GM18867 (cell line): Measurements from ENCODE around the gene CTNND2.
"Not testable (repeated sequence)": the region's sequence is repeated elsewhere in the genome, so short reads cannot be mapped to it uniquely, and the experiment has no call there.

Experiments
- ATAC-seq: cut with Tn5 transposase; IDR thresholded peaks from one replicate; pipeline ENCODE4 v1.9.1; 2021; ENCODE audit warnings: mild to moderate bottlenecking, moderate library complexity; ENCODE audit not compliant: unreplicated experiment

CTNND2 gene

DNA sequence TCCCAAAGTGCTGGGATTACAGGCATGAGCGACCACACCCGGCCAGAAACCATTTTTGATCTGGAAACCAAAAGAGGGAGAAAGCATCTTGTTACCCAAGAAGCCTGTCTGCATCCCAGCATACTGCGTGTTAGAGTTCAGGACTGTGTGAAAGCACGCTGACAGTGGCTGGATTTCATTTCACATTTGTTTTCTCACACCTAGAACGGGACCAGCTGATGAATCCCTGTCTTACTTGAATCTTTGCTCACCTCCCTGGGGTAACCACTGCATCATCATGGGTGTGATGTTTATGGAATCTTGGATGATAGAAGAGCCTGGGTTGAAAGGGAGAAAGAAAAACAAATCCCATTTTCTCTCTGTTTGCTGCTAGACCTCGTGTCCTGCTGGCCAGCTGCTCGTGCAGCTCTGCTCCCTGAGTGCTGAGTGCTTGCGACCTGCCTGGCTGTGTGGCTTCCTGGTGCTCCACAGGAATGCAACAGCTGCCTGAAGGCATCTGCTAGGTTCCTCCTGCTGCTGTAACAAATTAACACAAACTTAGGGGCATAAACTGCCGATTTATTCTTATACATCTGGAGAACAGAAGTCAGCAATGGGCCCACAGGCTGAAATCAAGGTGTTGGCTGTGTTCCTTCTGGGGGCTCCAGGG, 764.9 kb downstream of the CTNND2 start:
- ATAC-seq: no peak

DNA sequence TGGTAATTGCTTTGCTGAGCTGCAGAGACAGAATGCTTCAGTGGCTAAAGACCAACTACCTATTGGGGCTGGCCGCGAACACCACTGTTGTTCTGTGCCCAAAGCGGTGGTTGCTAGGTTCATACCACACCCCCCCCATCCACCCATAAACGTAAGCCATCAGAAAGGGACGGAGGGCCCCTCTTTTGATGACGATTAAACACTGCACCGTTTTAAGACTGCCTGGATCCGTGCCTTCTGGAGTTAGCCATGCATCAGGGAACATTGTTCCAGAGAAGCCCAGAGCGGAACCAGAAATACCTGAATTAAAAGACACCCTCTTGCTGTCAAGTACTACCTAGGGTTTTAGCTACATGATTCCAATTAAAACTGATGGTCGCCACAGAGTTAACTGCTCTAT, 774.1 kb downstream of the CTNND2 start:
- ATAC-seq: no peak

DNA sequence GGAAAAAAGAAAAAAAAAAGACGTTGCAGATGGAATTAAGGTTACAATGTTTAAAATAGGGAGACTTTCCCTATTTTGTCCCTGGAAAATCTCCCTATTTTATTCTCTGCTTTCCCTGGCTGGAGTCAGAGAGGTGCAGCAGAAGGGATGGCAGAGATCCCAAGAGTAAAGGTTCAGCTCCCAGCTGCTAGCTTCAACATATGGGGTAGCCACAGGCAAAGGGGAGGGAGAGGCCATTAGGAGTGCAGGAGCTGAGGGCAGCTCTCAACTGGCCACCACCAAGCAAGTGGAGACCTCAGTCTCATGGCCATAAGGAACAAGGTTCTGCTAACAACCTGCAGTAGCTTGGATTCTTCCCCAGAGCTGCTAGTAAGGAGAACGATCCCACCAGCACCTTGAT, 776.2 kb downstream of the CTNND2 start:
- no peak for ATAC-seq

DNA sequence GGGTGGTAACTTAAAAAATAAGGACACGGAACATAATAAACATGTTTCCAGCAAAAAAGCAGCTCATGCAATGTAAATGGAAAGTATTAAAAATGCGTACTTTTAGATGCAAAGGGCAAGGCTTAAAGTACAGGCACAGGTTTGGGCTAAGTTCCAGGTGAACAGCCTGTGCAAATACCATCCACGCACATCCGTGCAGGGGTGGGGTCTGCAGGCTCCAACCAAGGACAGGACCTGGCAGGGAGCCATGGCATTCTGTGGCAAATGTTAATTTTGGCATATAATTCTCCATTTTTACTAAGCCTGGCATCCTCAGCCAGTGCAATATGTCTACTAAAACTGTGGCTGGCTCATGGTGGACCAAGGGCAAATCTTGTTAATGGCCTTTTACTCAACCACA, 777.4 kb downstream of the CTNND2 start:
- ATAC-seq: no peak

DNA sequence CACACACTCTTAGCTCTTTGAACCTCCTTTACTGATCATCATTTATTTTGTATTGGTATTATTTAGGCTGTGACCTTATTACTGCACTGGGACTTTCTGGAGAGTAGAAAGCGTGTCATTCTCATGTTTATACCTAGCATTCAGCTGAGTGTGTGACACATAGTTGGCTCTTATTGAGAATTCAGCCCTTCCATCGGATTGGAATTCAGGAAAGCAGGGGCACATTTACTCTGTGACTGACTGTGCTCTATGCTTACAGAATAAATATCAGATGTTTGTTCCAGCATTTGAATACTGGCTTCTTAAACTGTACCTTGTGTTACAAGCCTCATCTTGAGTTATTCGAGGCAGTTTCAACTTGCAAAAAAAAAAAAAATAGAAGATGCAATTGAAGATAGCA, 782.4 kb downstream of the CTNND2 start:
- ATAC-seq: no peak

DNA sequence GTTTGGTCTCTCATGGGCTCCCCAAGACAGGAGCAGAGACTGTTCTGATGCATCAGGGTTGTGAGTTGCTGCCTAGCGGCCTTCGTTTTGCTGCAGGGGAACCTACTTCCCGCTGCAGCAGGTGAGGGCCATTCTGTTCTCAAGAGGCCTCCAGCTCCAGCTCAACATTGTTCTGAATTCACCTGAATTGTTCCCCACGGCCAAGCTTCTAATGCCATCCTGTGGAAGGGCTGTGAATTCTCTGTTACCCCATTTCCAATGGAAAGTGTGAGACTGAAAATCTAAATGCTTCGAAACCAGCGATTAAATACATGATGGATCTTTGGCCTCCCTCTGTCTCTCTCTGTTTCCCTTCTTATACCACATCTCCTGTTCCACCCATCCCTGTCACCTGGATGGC, 794.1 kb downstream of the CTNND2 start:
- ATAC-seq: no peak

DNA sequence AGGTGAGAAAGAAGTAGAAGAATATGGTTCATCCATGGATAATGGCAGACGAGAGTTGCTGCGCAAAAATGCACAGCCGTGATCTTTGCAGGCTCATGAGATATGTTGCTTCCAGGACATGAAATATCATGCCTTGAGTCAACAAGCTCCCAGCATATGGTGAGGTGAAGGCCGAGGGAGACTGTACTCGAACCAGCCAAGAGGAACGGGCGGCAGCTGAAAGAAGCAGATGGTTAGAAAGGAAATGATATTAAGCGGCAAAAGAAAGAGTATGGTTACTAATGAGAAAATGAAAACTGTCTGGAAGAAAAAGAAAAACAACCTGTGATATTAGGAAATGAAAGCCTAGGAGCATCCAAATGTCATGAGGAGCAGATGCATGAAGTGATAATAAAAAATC, 798.5 kb downstream of the CTNND2 start:
- ATAC-seq: no peak

DNA sequence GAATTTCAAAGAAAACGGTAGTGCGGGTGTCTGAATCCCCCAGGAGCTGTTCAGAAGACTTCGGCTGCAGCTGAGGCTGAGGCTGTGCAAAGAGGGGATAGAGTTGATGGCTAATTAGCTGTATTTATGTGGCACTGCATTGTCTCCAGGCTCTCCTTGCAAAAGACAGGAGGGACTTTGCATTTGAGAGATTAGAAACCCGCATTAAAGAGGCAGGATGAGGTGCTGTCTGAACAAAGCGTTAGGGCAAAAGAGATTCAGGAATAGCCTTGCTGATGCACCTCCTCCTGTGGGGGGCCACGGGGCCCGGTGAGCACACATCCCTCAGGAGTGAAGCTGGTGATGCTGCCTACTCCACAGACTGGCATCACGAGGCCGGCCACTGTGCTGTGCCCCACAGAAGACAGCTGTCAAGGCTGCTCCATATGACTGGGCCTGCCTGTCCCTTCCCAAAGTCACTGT, 799.6 kb downstream of the CTNND2 start:
- no peak for ATAC-seq

DNA sequence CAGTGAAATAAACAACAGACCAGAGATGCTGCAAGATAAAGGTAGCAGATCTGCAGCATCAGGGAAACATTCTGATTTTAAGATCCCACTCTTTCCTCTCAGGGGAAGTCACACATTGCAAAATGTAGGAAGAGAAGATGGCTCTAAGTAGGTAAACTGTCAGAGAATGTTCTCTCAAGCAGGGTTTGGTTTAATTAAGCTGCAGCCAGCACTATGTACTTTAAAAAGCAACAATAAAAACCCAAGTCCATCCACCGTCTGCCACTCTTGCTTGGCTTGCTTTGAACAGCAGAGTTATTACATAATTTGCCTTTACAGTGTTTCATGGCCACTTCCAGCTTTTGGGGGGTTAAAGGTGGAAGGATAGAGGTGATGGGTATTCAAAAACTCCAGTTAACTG, 800.0 kb downstream of the CTNND2 start:
- no peak for ATAC-seq

DNA sequence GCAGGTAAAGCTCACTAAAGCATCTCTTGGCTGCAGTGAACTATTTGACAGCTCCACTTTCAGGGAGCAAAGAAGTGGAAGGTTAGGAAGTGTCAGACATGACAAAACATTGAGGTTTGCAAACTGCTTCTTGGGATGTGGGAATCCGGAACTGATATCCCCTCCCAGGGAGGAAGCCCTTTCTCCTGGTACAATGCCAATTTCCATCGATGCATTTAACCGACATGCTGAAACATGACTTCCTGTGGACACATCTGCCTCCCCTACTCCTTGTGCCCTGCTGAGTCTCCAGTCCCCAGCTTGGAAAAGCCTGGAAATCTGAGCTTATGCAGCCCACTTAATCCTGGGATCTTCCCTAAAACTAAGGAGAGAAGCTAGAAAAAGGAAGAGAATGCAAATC, 820.1 kb downstream of the CTNND2 start:
- ATAC-seq: no peak

DNA sequence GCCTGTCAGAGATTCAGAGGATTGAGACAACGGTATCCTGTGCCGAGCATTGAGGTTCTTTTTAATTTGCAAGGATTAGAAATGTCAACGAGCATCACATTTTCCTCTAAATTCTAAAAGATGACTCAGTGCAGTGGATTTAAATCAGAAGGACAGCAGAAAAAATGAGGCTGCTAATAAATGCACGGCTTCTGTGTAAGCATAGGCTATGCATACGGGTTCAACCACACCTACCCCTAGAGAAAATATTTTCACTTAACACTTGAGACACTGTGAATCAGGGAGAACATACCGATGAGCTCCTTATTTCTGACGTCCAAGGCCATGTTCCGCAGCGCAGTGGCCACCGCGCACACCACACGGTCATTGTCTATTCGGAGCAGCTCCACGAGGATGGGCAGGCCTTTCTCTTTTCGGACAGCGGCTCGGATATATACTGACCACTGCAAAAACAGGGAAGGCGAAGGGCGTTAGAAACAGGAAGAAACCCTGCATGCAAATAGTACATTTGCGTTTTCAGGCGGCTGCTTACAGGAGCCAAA, 821.8 kb downstream of the CTNND2 start:
- ATAC-seq: no peak

DNA sequence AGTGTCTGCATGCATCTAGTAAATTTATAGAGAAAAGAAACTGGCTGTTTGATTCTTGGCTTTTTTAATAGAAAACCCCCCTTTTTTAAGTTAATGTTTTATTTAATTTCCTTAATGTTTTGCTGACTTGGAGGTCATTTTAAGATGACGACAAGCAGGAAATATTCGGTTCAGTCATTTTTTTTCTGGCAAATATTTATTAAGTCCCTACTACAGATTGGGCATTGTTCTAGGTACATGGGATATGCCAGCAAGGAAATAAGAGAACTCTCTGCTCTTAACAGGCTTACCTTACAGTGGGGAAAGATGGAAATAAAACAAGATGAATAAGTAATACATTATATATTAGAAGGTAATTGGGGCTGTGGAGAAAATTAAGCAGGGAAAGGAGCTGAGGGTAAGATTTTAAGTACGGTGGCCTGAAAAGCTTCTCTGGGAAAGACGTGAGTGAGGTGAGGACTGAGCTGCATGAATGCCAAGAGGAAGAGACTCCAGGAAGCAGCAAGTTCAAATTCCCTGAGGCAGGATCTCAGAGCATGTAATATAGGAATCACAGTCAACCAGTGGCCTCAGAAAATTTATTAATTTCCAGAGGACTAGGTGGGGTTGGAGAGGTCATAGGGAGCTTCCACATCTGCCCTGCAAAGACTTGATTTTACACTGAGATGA, 827.2 kb downstream of the CTNND2 start:
- ATAC-seq: no peak

DNA sequence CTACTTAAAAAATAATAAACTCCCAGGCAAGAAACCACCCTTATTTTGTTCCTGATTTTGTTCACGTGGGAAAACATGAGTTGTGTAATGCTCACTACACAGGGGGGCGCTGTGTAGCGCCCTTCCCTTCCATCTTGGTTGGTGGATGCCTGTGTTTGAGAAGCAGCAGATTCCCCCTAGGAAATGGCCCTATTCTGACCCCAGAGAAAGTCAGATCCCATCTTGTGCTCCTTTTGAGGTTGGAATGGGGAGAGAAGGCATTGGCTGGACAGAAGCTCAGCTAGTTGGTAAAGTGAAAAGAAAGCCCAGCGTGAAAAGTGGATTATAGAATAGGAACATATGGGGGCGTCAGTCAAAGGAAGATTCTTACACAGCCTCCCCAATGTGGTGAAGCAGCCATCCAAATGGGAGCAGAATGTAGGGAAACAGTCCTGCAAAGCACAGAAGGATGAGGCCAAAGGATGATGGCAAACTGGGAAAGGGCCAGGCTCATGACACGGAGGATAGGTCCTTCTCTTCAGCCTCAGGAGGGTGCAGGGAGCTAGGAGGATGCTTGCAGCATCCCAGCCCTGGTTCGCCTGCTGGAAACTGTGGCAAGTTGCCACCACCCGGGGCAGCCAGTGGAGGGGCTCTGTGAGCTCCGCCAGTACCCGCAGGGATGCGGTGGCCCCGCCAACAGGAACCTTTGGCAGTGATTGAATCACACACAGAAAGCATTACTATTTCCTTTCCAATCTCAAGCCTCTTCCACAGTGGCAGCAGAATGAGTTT, 829.0 kb downstream of the CTNND2 start:
- no peak for ATAC-seq

DNA sequence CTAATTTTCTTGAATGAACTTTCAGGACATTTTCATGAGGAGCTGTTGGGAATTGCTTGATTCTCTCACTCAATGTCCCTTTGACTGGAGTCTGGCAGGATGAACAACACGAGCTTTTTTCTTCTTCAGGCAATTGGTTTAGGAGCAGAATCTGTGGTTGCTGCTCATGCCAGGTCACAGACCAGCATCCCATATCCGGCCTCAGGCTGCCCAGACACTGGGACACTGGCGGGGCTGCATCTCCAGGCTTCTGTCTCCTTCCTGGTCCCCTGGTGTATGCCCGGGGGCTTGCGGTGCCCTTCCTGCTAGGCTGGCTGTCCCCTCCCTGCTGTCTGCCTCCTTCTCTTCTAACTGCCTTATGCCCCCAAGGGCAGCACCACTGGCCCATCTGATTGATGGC, 831.7 kb downstream of the CTNND2 start:
- ATAC-seq: no peak

DNA sequence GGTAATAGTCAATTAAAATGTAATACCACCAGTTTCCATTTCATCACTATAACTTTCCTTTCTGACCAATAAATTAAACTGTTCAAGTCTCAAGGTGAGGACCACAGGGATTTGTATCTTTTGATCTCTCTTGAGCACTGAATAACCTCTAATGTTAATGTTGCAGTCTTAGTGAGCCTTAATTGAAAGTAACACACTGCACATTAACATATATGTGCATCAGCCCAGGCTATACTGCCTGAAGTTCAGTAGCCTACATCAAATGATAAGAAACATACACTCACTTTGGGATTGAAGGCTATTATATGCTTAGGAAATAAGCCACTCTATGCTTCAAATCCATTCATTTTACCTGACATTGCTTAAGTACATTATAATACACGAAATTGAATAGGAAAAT, 832.2 kb downstream of the CTNND2 start:
- no peak for ATAC-seq

DNA sequence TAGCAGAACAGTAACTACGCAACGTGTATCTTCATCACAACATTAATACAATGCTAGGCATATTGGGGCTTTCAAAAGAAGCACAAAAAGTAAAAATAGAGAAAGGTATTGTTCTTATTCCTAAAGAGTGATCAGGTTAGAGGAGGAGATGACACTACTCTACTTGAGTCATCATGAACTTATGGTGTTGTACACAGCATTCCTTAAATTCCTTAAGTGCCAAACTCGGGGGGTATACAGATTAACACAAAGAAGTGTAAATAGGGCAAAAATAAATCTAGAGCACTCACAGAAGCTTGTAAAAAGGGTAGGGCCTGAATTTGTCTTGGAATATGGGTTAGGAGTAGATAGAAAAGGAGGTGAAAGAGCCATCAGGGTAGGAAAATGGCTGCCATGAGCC, 835.2 kb downstream of the CTNND2 start:
- no peak for ATAC-seq

DNA sequence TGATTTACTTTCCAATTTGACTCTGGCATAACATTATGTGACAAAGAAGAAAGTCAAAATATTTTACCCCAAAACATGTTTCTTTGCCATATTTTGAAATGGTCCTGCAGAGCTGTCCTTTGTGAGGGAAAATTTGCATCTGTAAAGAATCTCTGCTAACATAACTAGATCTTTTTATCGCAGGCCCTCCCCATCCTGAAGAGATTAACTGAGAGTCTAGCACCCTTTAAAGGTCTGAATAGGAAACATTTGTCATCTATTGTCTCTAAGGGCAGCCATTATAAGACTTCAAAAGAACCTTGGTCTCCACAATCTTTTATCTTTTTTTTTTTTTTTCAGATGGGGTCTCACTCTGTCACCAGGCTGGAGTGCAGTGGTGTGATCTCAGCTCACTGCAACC, 838.5 kb downstream of the CTNND2 start:
- not testable (repeated sequence) for ATAC-seq

DNA sequence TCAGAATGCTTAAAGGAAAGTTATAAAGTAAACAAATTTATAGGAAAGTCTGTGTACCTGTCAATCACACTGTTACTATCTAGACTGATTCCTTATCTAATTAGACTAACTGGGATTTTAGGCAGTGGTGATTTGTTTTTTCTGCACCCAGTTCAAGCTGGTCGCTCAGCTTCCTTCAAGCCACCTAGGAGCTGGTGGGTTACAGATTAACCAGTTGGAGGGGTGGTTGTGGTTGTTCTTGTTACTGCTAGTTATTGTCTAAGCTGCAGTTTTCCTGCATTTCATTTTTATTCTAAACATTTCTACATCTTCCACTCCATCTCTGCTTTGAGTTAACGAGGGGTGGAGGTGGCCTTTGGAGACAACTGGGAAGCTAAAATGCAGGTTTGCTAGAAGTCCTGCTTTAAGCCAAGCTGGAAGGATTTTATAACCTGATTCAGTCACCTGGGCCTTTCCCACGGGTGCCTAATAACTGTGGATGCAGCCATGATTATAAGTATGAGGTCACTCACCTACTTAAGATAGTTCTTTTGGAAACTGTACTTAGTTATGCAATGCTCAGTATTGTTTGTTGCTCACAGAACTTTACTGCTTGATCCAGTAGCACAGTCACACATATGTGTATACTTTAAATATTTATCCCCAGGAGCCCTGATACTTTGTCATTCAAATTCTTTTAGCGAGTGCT, 839.3 kb downstream of the CTNND2 start:
- no peak for ATAC-seq

DNA sequence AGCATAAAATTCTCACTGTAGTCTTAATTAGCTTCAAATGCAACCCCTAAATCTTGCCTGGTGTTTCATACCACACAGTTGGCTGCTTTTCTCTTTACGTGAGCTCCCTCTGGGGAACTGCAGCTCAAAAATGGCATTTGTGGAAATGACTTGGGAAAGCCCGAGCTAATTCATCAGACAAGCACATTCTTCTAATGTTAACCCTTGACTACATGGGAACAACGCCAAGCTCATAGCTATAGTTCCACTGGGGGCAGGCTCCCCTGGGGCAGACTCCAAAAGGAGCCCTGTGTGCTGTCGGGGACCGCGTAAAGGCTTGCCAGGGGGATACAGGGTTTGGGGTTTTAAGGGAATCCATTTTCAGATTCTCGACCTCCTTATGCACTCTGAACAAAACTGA, 841.8 kb downstream of the CTNND2 start:
- ATAC-seq: no peak

DNA sequence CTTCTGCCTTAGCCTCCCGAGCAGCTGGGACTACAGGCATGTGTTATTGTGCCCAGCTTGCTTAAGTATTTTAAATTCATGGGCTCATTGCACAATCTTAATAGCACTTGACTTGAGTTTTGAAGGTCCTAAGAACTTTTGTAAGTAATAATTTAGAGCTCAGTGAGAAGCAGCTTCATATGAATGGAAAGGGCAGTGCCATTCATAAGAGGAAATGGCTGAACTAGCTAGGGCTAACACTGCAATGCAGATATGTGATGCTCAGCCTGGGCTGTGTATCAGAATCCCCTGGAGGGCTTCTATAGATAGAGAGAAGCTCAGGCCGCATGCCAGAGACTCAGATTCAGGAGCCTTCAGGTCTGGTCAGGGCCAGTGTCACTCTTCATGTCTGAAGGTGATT, 847.7 kb downstream of the CTNND2 start:
- ATAC-seq: no peak

DNA sequence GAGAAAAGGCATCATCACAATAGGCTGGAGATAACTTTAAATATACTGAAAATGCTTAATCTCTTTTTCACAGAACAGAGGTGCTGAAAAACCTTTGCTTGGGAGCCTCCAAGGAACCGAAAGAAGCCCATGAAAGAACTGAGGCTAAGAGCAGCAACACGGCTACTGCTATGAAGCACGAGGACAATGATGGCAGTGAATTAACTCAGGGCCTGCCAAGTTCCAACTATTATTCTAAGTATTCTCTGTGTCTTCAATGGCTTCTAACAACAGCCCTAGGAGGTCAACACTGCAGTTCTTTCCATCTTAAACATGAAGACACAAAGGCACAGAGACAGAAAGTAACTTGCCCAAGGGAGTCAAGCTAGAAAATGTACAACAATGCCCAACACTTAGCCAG, 850.2 kb downstream of the CTNND2 start:
- no peak for ATAC-seq
